Prostate gland (tissue), 2 donors: ENCODE measurements around the gene CGB2. TPM values are rescaled to one million over a fixed set of nuclear protein-coding genes. Genes with fewer than 3 reads are reported as not detected.
A peak's percentile ranks its signal among the peaks of the same experiment; 100 is the strongest.
"Not testable (repeated sequence)": the region's sequence is repeated elsewhere in the genome, so short reads cannot be mapped to it uniquely, and the experiment has no call there.

Experiments used
- DNase-seq: peaks from one replicate; pipeline ENCODE4 v3.0.0-alpha.2; 2019; ENCODE audit warnings: low spot score
- H3K27ac ChIP-seq, 2 donors: fragments of 200-600 bp; sonication (generic); 2 replicates each; pipeline ENCODE4 v1.5.1; 2017 to 2019
- H3K27me3 ChIP-seq: fragments of 200-600 bp; sonication (generic); replicated peaks from 2 replicates; pipeline ENCODE4 v1.5.1; 2019; ENCODE audit not compliant: insufficient read depth
- H3K36me3 ChIP-seq, 2 donors: fragments of 200-600 bp; sonication (generic); 1 replicate in 1 of 2; 2 replicates in 1 of 2; pipeline versions ENCODE4 v1.5.1 to v1.8.1; 2017 to 2019
- H3K4me1 ChIP-seq: fragments of 200-600 bp; sonication (generic); replicated peaks from 2 replicates; pipeline ENCODE4 v1.5.1; 2019
- H3K4me3 ChIP-seq, 2 donors: fragments of 200-600 bp; sonication (generic); 2 replicates each; pipeline ENCODE4 v1.5.1; 2017 to 2019
- H3K9me3 ChIP-seq: fragments of 200-600 bp; sonication (generic); 2 replicates; pipeline ENCODE4 v1.5.1; 2017
- CTCF ChIP-seq, 4 experiments: fragments of 200-600 bp in 2 of 4; fragments of 450-650 bp in 2 of 4; sonication (generic) in 2 of 4; IDR thresholded peaks; 1 replicate in 3 of 4; 2 replicates in 1 of 4; pipeline ENCODE4 v1.5.1; 2016 to 2019; ENCODE audit warnings: antibody characterized with exemption in 4 of 4, mild to moderate bottlenecking in 2 of 4, moderate library complexity in 2 of 4
- POLR2A ChIP-seq: fragments of 450-650 bp; IDR thresholded peaks from one replicate; pipeline ENCODE4 v1.6.1; 2016; ENCODE audit warnings: antibody characterized with exemption, mild to moderate bottlenecking
- POLR2AphosphoS5 ChIP-seq: sonication (generic); formaldehyde crosslinking; IDR thresholded peaks from one replicate; pipeline ENCODE4 v1.6.1; 2017; ENCODE audit warnings: antibody characterized with exemption
- WGBS: methylation state at CpG from one replicate; pipeline ENCODE4 v1.1.5; 2018; 5-methylcytosine and 5-hydroxymethylcytosine counted together
- intact Hi-C: fragments of 100-400 bp; cut with DNase I; formaldehyde crosslinking; loops from one replicate; pipeline ENCODE4 v1.14.2; 2022
- total RNA-seq, 2 donors: library from RNA; depleted of rRNA; stranded (reverse); fragments of >200 nt; gene quantifications; one replicate each; pipeline ENCODE4 v1.1.0, GENCODE V29; 2016

Gene CGB2
- total RNA-seq, 2 donors from 2014 or later, result not detected

GRCh38 chr19:49019242-49019932 lies 12.3 kb upstream of the CGB2 start:
- TF ChIP-seq CTCF (IDR thresholded peaks at IDR 0.05), result no peak
- TF ChIP-seq POLR2AphosphoS5, result no peak
- TF ChIP-seq POLR2A, result no peak
- no peaks in the 10 kb centered on the region for H3K4me1 ChIP-seq

GRCh38 chr19:49020342-49020741 lies 11.3 kb upstream of the CGB2 start:
- no peaks in the 10 kb centered on the region for H3K36me3 ChIP-seq
- H3K4me3 ChIP-seq, result no peak overlapping the region
- no peak for TF ChIP-seq POLR2AphosphoS5
- TF ChIP-seq CTCF (IDR thresholded peaks at IDR 0.05), result no peak
- TF ChIP-seq POLR2A, result no peak
- H3K27ac ChIP-seq, result no peak overlapping the region
- H3K27me3 ChIP-seq, result no peaks in the 10 kb centered on the region
- no peaks in the 10 kb centered on the region for H3K4me1 ChIP-seq
- DNase-seq, result no peak
- no peaks in the 10 kb centered on the region for H3K9me3 ChIP-seq
- intact Hi-C loops, result no loop called here
- 58% methylated on average over 11 of the region's 11 CpGs for WGBS

More at GRCh38 chr19:49019242-49019932, 12.3 kb upstream of the CGB2 start:
- peak; percentile 69 for DNase-seq
- no peaks in the 10 kb centered on the region for H3K27me3 ChIP-seq
- intact Hi-C loops, result no loop called here
- 7% methylated on average over 41 of the region's 41 CpGs for WGBS
- peak overlapping the region; percentile 21 to 35 for H3K4me3 ChIP-seq
- H3K27ac ChIP-seq, result no peak overlapping the region
- H3K36me3 ChIP-seq, result no peaks in the 10 kb centered on the region
- no peaks in the 10 kb centered on the region for H3K9me3 ChIP-seq

- TF ChIP-seq CTCF (IDR thresholded peaks at IDR 0.05) (no peak), POLR2AphosphoS5 (no peak), POLR2A (no peak)
- Histone ChIP-seq H3K27me3 (no peaks in the 10 kb centered on the region), H3K4me3 (no peak overlapping the region), H3K36me3 (no peaks in the 10 kb centered on the region), H3K27ac (no peak overlapping the region), H3K4me1 (no peaks in the 10 kb centered on the region), H3K9me3 (no peaks in the 10 kb centered on the region)
- DNase-seq, result no peak
- WGBS, result 37% methylated on average over 16 of the region's 16 CpGs
- intact Hi-C loops, result no loop called here
Measured at GRCh38 chr19:49020931-49021895, 10.5 kb upstream of the CGB2 start.

GRCh38 chr19:49022116-49022515 lies 9.6 kb upstream of the CGB2 start:
- intact Hi-C loops, result no loop called here
- WGBS, result 84% methylated on average over 9 of the region's 9 CpGs
- no peak overlapping the region for H3K4me3 ChIP-seq
- TF ChIP-seq POLR2AphosphoS5, result no peak
- TF ChIP-seq POLR2A, result no peak
- no peak for TF ChIP-seq CTCF (IDR thresholded peaks at IDR 0.05)
- H3K4me1 ChIP-seq, result no peaks in the 10 kb centered on the region
- H3K9me3 ChIP-seq, result no peaks in the 10 kb centered on the region
- H3K27me3 ChIP-seq, result no peaks in the 10 kb centered on the region
- H3K27ac ChIP-seq, result no peak overlapping the region
- DNase-seq, result no peak
- H3K36me3 ChIP-seq, result no peaks in the 10 kb centered on the region

- H3K27ac ChIP-seq, H3K4me1 ChIP-seq, DNase-seq, H3K36me3 ChIP-seq, intact Hi-C loops, H3K9me3 ChIP-seq, H3K27me3 ChIP-seq, H3K4me3 ChIP-seq: not testable (repeated sequence)
- 68% methylated on average over 8 of the region's 15 CpGs for WGBS
Measured at GRCh38 chr19:49024233-49024632, 7.5 kb upstream of the CGB2 start, which contains the start of gene CGB3. Gene CGB3 (minus strand): TSS chr19:49024333. CDS start chr19:49023971, 362 bp downstream.

- H3K4me3 ChIP-seq, DNase-seq, intact Hi-C loops, H3K36me3 ChIP-seq, H3K27ac ChIP-seq, H3K27me3 ChIP-seq, H3K4me1 ChIP-seq, H3K9me3 ChIP-seq: not testable (repeated sequence)
- WGBS, result 86% methylated on average over 4 of the region's 6 CpGs
Measured at GRCh38 chr19:49025088-49025487, 6.6 kb upstream of the CGB2 start.

GRCh38 chr19:49025599-49025998 lies 6.1 kb upstream of the CGB2 start:
- H3K27me3 ChIP-seq, H3K4me1 ChIP-seq, DNase-seq, intact Hi-C loops, H3K36me3 ChIP-seq, H3K4me3 ChIP-seq, H3K9me3 ChIP-seq, H3K27ac ChIP-seq: not testable (repeated sequence)
- 83% methylated on average over 20 of the region's 23 CpGs for WGBS

- H3K9me3 ChIP-seq, H3K4me1 ChIP-seq, H3K4me3 ChIP-seq, H3K27ac ChIP-seq, H3K27me3 ChIP-seq, intact Hi-C loops, DNase-seq, H3K36me3 ChIP-seq: not testable (repeated sequence)
- 79% methylated on average over 9 of the region's 9 CpGs for WGBS
Measured at GRCh38 chr19:49028686-49029085, 3.0 kb upstream of the CGB2 start.
